ENCODE data around the gene ASCC1.

DNA sequence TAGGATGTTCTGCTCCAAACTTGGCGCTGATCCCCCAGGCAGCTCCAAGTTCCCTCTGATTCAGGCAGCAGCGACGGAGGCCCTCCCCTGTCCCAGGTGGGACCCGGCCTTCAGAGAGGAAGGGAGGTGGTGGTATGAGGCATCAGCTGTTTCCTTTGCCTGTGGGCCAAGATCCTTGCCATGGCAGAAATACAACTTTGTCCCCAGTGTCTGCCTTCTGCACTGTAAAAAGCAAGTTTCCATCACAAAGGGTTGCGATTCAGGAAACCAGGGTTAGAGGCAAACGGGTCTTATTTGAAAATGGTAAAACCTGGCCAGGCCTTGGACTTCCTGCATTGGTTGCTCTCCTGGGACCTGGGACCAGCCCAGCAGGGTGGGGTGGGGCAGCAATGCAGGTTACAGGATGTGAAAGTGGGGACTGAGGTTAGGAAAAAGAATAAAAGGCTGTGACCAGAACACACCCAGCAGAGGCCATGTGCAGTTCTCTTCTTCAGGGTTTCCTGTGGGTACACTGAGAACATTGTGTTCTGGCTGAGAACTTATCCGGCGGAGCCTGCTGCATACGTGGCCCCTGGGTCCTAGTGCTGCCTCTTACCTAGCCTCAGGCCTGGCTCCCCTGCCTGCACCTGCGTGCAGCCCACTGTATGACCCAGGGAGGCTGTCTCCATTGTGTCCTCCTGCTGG is 32.5 kb upstream of the ASCC1 start:
- peak in 1 of 2 donors; percentile 35 for TF ChIP-seq POLR2A (IDR thresholded peaks at IDR 0.05)
- TF ChIP-seq, protein P1, sequence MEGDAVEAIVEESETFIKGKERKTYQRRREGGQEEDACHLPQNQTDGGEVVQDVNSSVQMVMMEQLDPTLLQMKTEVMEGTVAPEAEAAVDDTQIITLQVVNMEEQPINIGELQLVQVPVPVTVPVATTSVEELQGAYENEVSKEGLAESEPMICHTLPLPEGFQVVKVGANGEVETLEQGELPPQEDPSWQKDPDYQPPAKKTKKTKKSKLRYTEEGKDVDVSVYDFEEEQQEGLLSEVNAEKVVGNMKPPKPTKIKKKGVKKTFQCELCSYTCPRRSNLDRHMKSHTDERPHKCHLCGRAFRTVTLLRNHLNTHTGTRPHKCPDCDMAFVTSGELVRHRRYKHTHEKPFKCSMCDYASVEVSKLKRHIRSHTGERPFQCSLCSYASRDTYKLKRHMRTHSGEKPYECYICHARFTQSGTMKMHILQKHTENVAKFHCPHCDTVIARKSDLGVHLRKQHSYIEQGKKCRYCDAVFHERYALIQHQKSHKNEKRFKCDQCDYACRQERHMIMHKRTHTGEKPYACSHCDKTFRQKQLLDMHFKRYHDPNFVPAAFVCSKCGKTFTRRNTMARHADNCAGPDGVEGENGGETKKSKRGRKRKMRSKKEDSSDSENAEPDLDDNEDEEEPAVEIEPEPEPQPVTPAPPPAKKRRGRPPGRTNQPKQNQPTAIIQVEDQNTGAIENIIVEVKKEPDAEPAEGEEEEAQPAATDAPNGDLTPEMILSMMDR (IDR thresholded peaks at IDR 0.05) = no peak
